Inflammatory macrophage treated with lipopolysaccharide for 4 hours (primary cell): ENCODE measurements around the gene CARNS1.
A peak's percentile ranks its signal among the peaks of the same experiment; 100 is the strongest.

Source experiments
- DNase-seq: peaks from one replicate; pipeline ENCODE4 v3.0.0-alpha.2; 2020

CARNS1 gene

GRCh38 chr11:67429722-67430121 lies 14.2 kb downstream of the CARNS1 start:
- no peak for DNase-seq

- DNase-seq = no peak
Observed at GRCh38 chr11:67431346-67432249, 16.1 kb downstream of the CARNS1 start.

- no peak for DNase-seq
Observed at GRCh38 chr11:67432655-67433349, 17.3 kb downstream of the CARNS1 start.

- no peak for DNase-seq
Observed at GRCh38 chr11:67433536-67434394, 18.3 kb downstream of the CARNS1 start.

DNA sequence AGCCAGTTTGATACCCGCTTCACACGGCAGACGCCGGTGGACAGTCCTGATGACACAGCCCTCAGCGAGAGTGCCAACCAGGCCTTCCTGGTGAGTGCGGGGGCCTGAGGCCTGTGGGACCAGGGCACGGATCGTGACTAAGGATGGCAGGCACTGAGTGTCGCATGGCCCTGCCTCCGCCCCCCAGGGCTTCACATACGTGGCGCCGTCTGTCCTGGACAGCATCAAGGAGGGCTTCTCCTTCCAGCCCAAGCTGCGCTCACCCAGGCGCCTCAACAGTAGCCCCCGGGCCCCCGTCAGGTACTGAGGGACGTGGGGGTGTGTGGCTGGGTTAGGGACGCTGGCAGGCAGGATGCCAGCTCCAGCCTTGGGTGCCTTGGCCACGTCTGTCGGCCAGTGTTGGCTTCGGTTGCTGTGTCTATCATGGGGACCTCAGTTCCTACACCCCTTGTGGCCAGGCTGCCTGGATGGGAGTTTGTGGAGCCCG lies 19.0 kb downstream of the CARNS1 start:
- DNase-seq = no peak

DNA sequence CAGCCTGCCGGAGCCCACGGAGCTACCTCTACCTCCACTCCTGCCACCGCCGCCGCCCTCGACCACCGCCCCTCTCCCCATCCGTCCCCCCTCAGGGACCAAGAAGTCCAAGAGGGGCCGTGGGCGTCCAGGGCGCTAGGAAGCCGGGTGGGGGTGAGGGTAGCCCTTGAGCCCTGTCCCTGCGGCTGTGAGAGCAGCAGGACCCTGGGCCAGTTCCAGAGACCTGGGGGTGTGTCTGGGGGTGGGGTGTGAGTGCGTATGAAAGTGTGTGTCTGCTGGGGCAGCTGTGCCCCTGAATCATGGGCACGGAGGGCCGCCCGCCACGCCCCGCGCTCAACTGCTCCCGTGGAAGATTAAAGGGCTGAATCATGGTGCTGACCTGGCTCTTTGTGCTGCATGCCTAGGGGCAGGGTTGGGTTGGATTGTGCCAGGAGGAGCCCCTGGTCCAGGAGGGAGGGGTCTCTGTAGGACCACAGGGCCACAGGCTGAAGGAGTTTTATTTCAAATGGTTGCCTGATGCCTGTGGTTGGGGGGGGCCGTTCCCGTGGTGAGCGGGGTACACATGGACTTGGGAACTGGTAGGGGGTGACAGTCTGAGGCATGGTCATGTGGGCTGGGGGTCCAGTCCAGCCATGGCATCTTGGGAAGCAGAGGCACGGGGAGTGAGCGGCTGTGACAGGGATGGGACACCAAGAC lies 19.7 kb downstream of the CARNS1 start:
- DNase-seq = no peak

- DNase-seq = no peak
Observed at GRCh38 chr11:67435727-67436458, 20.4 kb downstream of the CARNS1 start.

GRCh38 chr11:67436459-67437081 lies 21.1 kb downstream of the CARNS1 start:
- no peak for DNase-seq

DNA sequence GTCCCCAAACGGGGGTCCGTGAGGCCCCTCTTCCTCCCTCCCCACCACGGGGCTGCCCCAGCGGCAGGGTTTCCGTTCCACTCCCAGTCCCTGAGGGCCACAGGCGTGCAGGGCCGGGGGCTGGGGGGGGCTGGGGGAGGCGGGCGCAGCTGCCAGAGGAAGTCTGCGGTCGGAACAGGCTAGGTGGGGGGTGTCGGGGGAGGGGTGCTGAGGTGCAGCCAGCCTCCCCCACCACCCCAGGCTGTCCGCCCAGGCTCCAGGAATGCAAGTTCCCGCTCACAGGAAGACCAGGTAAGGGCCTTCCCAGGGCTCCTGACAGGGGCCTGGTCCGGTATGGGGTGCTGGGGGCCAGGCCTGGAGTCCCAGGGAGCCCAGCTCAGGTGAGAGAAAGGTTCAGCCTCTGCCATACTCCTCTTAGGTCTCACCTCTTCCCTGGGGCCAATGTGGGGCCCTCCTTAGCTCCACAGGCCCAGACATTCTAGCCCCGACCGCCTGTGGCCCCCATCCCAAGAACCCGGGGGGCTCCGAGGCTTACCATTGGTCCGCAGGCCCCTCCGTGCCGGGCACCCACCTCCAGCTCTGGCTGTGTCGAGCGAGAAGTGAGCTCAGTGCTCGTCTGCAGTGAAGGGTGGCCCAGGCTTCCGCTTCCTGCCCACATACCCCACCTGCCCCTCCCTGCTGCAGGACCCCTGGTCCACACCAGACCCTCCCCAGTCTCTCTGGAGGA lies 21.8 kb downstream of the CARNS1 start, which contains the start of gene PTPRCAP:
PTPRCAP (minus strand) TSS at position 601 of the 727 bp plus-strand sequence; CDS start at position 538, 63 bp downstream.
- no peak for DNase-seq

DNA sequence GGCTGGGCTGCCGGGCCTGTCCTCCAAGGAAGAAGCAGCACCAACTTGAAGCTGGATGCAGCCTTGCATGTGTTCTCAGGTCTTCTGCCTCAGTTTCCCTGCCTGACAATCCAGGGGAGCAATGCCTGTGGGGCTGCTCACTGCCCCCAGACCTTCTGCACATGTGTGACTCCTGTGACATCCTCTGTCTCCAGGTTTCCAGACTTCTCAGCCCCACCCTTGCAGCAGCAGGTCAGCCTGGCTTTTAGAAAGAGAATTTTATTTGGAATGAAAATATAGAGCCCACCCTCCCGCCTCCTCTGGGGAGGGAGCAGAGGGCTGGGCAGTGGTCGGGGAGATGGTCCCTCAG lies 22.3 kb downstream of the CARNS1 start:
- no peak for DNase-seq

- DNase-seq = no peak
Observed at GRCh38 chr11:67438158-67438902, 22.9 kb downstream of the CARNS1 start.

DNA sequence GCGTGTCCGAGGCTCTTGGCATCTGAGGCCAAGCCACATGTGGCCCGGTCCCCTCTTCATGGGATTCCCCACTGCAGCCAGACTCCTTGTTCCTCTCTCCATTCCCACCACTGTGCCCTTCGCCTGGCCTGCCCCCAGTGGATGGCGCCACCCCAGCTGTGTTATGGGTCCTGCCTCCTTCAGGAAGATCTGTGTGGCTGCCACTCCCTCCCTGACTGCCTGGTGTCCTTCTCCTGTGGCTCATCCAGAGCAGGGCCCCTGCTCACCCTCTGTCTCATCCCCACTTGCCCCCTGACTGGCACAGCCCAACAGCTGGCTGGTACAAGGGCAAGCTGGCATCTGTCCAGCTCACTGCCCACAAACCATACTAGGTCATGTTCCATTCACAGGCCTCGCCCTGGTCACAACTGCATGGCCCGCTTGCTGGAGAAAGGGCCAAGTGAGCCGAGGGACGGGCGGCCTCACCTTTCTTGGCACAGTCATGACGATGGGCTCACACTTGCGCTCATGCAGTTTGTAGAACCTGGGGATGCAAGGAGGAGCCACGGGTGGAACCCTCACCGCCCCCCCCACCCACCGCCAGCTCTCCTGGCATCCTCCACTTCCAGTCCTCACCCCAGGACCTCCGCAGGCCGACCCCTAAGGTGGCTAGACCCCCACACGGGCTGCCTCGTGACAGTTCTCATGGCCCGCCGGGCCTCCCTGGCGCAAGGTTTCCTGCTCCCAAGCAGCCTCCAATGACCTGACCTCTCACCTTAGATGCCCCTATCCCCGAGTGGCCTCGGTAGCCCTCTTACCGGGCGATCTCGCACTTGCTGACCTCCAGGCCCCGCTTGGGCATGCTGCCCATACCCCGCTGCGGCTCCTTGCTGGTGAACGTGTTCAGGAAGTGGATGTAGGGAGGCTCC lies 24.1 kb downstream of the CARNS1 start:
- peak; percentile 56 for DNase-seq

- no peak for DNase-seq
Observed at GRCh38 chr11:67440229-67441097, 25.0 kb downstream of the CARNS1 start.

DNA sequence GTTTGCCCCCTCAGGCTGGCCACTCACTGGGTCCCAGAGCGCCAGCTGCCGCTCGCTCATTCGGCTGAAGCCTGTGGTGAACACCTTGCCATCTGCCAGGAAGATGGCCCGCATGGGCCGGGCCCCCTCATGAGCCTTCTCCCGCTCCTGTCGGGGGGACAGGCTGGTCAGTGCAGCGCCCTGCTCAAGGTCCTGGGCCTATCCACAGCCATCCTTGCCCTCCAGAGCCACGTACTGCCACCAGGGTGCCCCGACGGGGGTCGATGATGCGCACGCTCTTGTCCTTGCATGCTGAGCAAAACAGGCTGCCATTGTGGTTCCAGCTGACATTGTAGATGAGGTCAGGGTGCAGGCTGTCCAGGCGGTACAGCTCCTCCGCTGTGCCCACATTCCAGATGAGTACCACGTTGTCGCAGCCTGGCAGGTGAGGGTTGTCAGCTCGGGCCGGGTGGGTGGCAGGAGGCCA lies 25.7 kb downstream of the CARNS1 start:
- no peak for DNase-seq

DNA sequence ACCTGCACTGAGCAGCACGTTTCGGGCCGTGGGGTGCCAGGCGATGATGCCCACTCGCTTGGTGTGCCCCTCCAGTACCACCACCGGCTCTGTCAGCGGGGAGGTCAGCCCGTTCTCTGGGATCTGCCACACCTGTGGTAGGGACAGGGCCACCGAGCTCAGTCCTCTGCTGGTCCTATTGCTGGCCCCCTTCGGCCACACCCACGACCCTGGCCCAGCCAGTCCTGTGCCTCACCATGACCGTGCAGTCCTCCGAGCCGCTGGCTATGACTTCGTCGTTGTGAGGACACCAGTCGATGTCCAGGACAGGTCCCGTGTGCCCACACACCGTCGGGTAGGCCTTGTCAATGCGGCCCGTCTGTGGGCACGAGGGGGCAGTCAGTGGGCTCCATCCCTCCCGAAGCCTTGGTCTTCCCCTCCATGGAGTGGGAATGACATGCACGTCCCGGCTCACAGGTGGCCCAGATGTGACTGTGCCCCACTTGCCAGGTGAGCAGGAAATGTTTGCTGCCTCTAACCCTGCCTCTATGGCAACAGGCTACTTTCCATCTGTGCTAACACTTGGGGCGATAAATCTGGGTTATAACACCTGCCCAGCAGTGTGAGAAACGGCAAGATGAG lies 26.4 kb downstream of the CARNS1 start:
- DNase-seq = no peak

GRCh38 chr11:67442504-67443404 lies 27.3 kb downstream of the CARNS1 start:
- DNase-seq = no peak
